HCT116 (cell line): Measurements from ENCODE around the gene MBTPS1. TPM values are rescaled to one million over a fixed set of nuclear protein-coding genes. Genes with fewer than 3 reads are reported as not detected.

Experiments used
- ATAC-seq: fragments of 200-7000 bp; cut with Tn5 transposase; 2 replicates; pipeline ENCODE4 v1.9.1; 2020; ENCODE audit warnings: mild to moderate bottlenecking, moderate library complexity
- BruUV-seq: library from RNA; stranded (reverse); fragments of 400-500 nt; replicated peaks from 2 replicates; lab custom pipeline; 2021; lab: Mats Ljungman, UMichigan
- CTCF ChIA-PET: fragments of 300-600 bp; sonication (Branson Sonifier 250); formaldehyde crosslinking; loops from one replicate; lab custom pipeline; 2021; ENCODE audit warnings: antibody characterized with exemption; lab: Charles Lee
- POLR2A ChIA-PET: fragments of 300-600, 350-600 bp; sonication (Branson Sonifier 250); formaldehyde crosslinking; loops from one replicate; lab custom pipeline; 2021; ENCODE audit warnings: antibody characterized with exemption; lab: Charles Lee
- RAD21 ChIA-PET, 2 experiments: fragments of 300-600 bp; sonication (Branson Sonifier 250); formaldehyde crosslinking; loops; one replicate each; lab custom pipeline; 2023; ENCODE audit warnings: low total read pairs in 2 of 2; ENCODE audit not compliant: uncharacterized antibody in 2 of 2, unreplicated experiment in 2 of 2, low non-redundant PET in 1 of 2; lab: Charles Lee
- DNase-seq: peaks from one replicate; pipeline ENCODE4 v3.0.0-alpha.2; 2010; ENCODE audit warnings: low read depth, low spot score
- H2AFZ ChIP-seq: fragments of 200-600 bp; shearing (Covaris generic), sonication (generic); 2 replicates; pipeline ENCODE4 v1.6.1; 2017; ENCODE audit warnings: low read depth, mixed run types, mixed read lengths, antibody characterized with exemption, low read length; ENCODE audit not compliant: poor library complexity, severe bottlenecking
- H3K27ac ChIP-seq: 2 replicates; pipeline ENCODE4 v1.5.1; 2012; ENCODE audit warnings: low read depth, low read length
- H3K27me3 ChIP-seq: fragments of 200-600 bp; sonication (generic); 2 replicates; pipeline ENCODE4 v1.6.1; 2016; ENCODE audit warnings: mixed run types, low read length, mixed read lengths; ENCODE audit not compliant: insufficient read depth
- H3K36me3 ChIP-seq, 2 experiments: fragments of 200-500 bp in 1 of 2; fragments of 200-600 bp in 1 of 2; sonication (Bioruptor generic) in 1 of 2; sonication (generic) in 1 of 2; 2 replicates each; pipeline versions ENCODE4 v1.5.1 to v1.6.1; 2014 to 2016; ENCODE audit warnings: low read length in 2 of 2, inconsistent platforms in 1 of 2, mixed read lengths in 1 of 2, mixed run types in 1 of 2; ENCODE audit not compliant: insufficient read depth in 2 of 2, control insufficient read depth in 1 of 2
- H3K4me1 ChIP-seq, 2 experiments: fragments of 200-600 bp in 1 of 2; sonication (generic) in 1 of 2; 2 replicates each; pipeline versions ENCODE4 v1.5.1 to v1.6.1; 2012 to 2017; ENCODE audit warnings: low read length in 2 of 2, inconsistent platforms in 1 of 2, mild to moderate bottlenecking in 1 of 2, mixed read lengths in 1 of 2, mixed run types in 1 of 2, moderate library complexity in 1 of 2; ENCODE audit not compliant: insufficient read depth in 2 of 2, control insufficient read depth in 1 of 2
- H3K4me2 ChIP-seq: fragments of 200-600 bp; sonication (generic); 2 replicates; pipeline ENCODE4 v1.6.1; 2017; ENCODE audit warnings: mixed run types, low read length, mixed read lengths
- H3K4me3 ChIP-seq, 2 experiments: fragments of 200-600 bp in 1 of 2; sonication (generic) in 1 of 2; replicated peaks in 1 of 2; 2 replicates each; pipeline ENCODE4 v1.5.1; 2011 to 2016; ENCODE audit warnings: low read length in 2 of 2, control low read depth in 1 of 2, low read depth in 1 of 2, mild to moderate bottlenecking in 1 of 2, mixed read lengths in 1 of 2, mixed run types in 1 of 2
- H3K79me2 ChIP-seq: fragments of 200-600 bp; sonication (generic); 2 replicates; pipeline ENCODE4 v1.6.1; 2017; ENCODE audit warnings: mild to moderate bottlenecking, mixed run types, low read length, moderate library complexity, mixed read lengths; ENCODE audit not compliant: insufficient read depth
- H3K9ac ChIP-seq: fragments of 200-600 bp; sonication (generic); 2 replicates; pipeline ENCODE4 v1.6.1; 2016; ENCODE audit warnings: low read length, mixed read lengths
- H3K9me2 ChIP-seq: fragments of 200-600 bp; sonication (generic), shearing (Covaris generic); 2 replicates; pipeline ENCODE4 v1.6.1; 2017; ENCODE audit warnings: mixed run types, mild to moderate bottlenecking, moderate library complexity; ENCODE audit not compliant: insufficient read depth
- H3K9me3 ChIP-seq, 2 experiments: fragments of 200-500 bp in 1 of 2; fragments of 200-600 bp in 1 of 2; sonication (Bioruptor generic) in 1 of 2; sonication (generic) in 1 of 2; 2 replicates each; pipeline ENCODE4 v1.6.1; 2014 to 2017; ENCODE audit warnings: low read length in 2 of 2, mixed read lengths in 2 of 2, inconsistent platforms in 1 of 2, low read depth in 1 of 2, mild to moderate bottlenecking in 1 of 2, mixed run types in 1 of 2, moderate library complexity in 1 of 2; ENCODE audit not compliant: control insufficient read depth in 1 of 2, insufficient read depth in 1 of 2
- H4K20me1 ChIP-seq: fragments of 200-600 bp; sonication (generic), shearing (Covaris generic); 2 replicates; pipeline ENCODE4 v1.6.1; 2017; ENCODE audit warnings: mixed run types, mild to moderate bottlenecking, moderate library complexity; ENCODE audit not compliant: insufficient read depth
- ATF3 ChIP-seq: IDR thresholded peaks from 2 replicates; pipeline ENCODE4 v1.6.1; 2012
- CBX3 ChIP-seq: IDR thresholded peaks from 2 replicates; pipeline ENCODE4 v1.6.1; 2012; ENCODE audit warnings: low read depth
- CEBPB ChIP-seq: IDR thresholded peaks from 2 replicates; pipeline ENCODE4 v1.6.1; 2012; ENCODE audit warnings: low read depth
- CTCF ChIP-seq, 3 experiments: fragments of 200-600 bp in 1 of 3; sonication (generic) in 1 of 3; IDR thresholded peaks in 2 of 3; conservative IDR thresholded peaks in 1 of 3; 2 replicates each; pipeline ENCODE4 v1.5.1; 2012 to 2017; ENCODE audit warnings: low read depth in 2 of 3, low read length in 2 of 3, antibody characterized with exemption in 1 of 3, borderline replicate concordance in 1 of 3, control low read depth in 1 of 3, mild to moderate bottlenecking in 1 of 3, mixed read lengths in 1 of 3, mixed run types in 1 of 3, moderate library complexity in 1 of 3; ENCODE audit not compliant: insufficient read depth in 1 of 3
- EGR1 ChIP-seq: IDR thresholded peaks from 2 replicates; pipeline ENCODE4 v1.6.1; 2012; ENCODE audit warnings: low read depth
- ELF1 ChIP-seq: IDR thresholded peaks from 2 replicates; pipeline ENCODE4 v1.6.1; 2012; ENCODE audit warnings: low read depth, borderline replicate concordance
- EZH2 ChIP-seq: fragments of 200-600 bp; sonication (generic); IDR thresholded peaks from 2 replicates; pipeline ENCODE4 v1.6.1; 2017; ENCODE audit warnings: antibody characterized with exemption, mixed run types
- EZH2phosphoT487 ChIP-seq: fragments of 200-600 bp; IDR thresholded peaks from 2 replicates; pipeline ENCODE4 v1.6.1; 2018; ENCODE audit warnings: antibody characterized with exemption, borderline replicate concordance
- JUND ChIP-seq: IDR thresholded peaks from 2 replicates; pipeline ENCODE4 v1.6.1; 2012
- MAX ChIP-seq: IDR thresholded peaks from 2 replicates; pipeline ENCODE4 v1.6.1; 2012
- POLR2A ChIP-seq: IDR thresholded peaks from 2 replicates; pipeline ENCODE4 v1.7.0; 2011; ENCODE audit warnings: borderline replicate concordance; ENCODE audit not compliant: insufficient read depth, insufficient read length; ENCODE audit errors: extremely low read depth
- POLR2AphosphoS5 ChIP-seq: IDR thresholded peaks from 2 replicates; pipeline ENCODE4 v1.6.1; 2011; ENCODE audit warnings: mild to moderate bottlenecking, low read depth, low read length, moderate library complexity
- RAD21 ChIP-seq: IDR thresholded peaks from 2 replicates; pipeline ENCODE4 v1.6.1; 2012; ENCODE audit warnings: low read depth, mild to moderate bottlenecking
- SIN3A ChIP-seq: IDR thresholded peaks from 2 replicates; pipeline ENCODE4 v1.6.1; 2012; ENCODE audit warnings: low read depth
- SP1 ChIP-seq: IDR thresholded peaks from 2 replicates; pipeline ENCODE4 v1.6.1; 2012; ENCODE audit warnings: low read depth
- SRF ChIP-seq: IDR thresholded peaks from 2 replicates; pipeline ENCODE4 v1.6.1; 2012; ENCODE audit warnings: low read depth
- YY1 ChIP-seq: IDR thresholded peaks from 2 replicates; pipeline ENCODE4 v1.6.1; 2011; ENCODE audit warnings: low read length, low read depth, moderate library complexity, mild to moderate bottlenecking; ENCODE audit not compliant: insufficient replicate concordance; ENCODE audit errors: extremely low read depth
- ZFX ChIP-seq: fragments of 450-650 bp; IDR thresholded peaks from 2 replicates; pipeline ENCODE4 v1.6.1; 2017
- ZNF274 ChIP-seq: fragments of 200-500 bp; sonication (Bioruptor generic); IDR thresholded peaks from 2 replicates; pipeline ENCODE4 v1.6.1; 2014; ENCODE audit warnings: mild to moderate bottlenecking, low read depth, low read length, inconsistent platforms
- intact Hi-C: fragments of 100-400 bp; cut with micrococcal nuclease; formaldehyde crosslinking; loops from 2 replicates; pipeline ENCODE4 v1.10.0; 2022
- total RNA-seq: library from RNA; stranded (reverse); gene quantifications from one replicate; pipeline ENCODE4 v1.2.1, GENCODE V29; 2021; ENCODE audit not compliant: unreplicated experiment

The MBTPS1 gene
- total RNA-seq, 1 experiment from 2014 or later = 111 TPM

DNA sequence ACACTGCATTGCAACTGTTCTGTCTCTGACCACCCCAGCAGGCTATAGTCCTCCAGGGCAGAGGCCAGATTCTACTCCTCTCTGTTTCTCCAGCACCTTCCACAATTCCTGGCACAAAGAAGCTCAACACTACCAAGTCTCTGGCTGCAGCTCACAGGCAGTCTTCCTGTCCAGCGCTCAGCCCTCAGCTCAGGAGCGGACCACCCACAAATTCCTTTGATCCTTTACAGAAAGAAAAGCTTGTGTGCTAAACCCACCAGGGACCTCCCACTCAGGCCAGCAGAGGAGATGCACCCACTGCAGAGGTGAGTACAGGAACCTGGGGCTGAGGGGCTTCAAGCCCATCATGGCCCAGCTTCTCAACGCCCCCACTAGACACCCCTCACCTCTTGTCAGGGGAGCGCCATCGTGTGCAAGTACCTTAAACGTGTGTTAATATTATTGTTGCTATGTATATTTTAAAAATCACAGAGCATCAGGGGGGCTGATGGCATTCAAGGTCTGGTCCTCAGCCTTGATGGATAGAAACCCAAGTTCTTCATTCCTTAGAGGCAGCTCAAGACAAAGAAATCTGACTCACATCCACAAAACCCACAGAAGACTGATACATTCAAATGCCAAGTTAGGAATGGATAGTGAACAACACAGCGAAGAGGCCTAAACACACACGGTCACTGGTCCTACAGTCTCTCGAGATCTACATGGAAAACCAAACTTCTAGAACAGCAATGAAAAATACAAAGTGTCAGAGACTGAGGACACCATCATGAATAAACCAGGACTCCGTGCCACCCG is 19.8 kb upstream of the MBTPS1 start:
- Histone ChIP-seq H4K20me1 (no peaks in the 10 kb centered on the region; the same call in 1 of the 2 replicates), H3K79me2 (peaks cover 45% of the 10 kb centered on the region), H3K27ac (no peak overlapping the region), H3K9ac (no peak overlapping the region), H3K4me2 (no peak overlapping the region), H3K27me3 (no peaks in the 10 kb centered on the region), H3K36me3 (no peaks in the 10 kb centered on the region), H2AFZ (no peak overlapping the region), H3K9me2 (no peaks in the 10 kb centered on the region), H3K4me1 (peaks cover 20 to 31% of the 10 kb centered on the region in 2 experiments), H3K9me3 (no peaks in the 10 kb centered on the region), H3K4me3 (no peak overlapping the region)
- BruUV-seq = no TSS peak
- ATAC-seq = no peak
- CTCF ChIA-PET = no interaction called here
- DNase-seq = no peak
- RAD21 ChIA-PET = no interaction called here
- intact Hi-C loops = no loop called here
- POLR2A ChIA-PET = no interaction called here
- TF ChIP-seq ATF3 (no peak), EGR1 (no peak), CEBPB (no peak), MAX (no peak), YY1 (no peak), ZNF274 (no peak), RAD21 (no peak), POLR2AphosphoS5 (no peak), ZFX (no peak), CBX3 (no peak), EZH2phosphoT487 (no peak), SRF (no peak), ELF1 (no peak), SIN3A (no peak), JUND (no peak), CTCF (IDR thresholded peaks at IDR 0.05 in 2 of 3, conservative IDR thresholded peaks at IDR 0.05 in 1 of 3; ENCODE audit: borderline replicate concordance in 1 of 3, insufficient read depth in 1 of 3, low read depth in 2 of 3, low read length in 2 of 3) (no peak), POLR2A (no peak), SP1 (no peak), EZH2 (no peak)
